Activated CD8-positive, alpha-beta memory T cell treated with anti-CD3 and anti-CD28 coated beads, Interleukin-2, amount 50 U/mL, for 24 hours (primary cell): Measurements from ENCODE around the gene DBI.

ENCODE experiments used
- DNase-seq: peaks from one replicate; pipeline ENCODE4 v3.0.0-alpha.2; 2020; ENCODE audit errors: extremely low read depth

Gene DBI

GRCh38 chr2:119366649-119367471 is at the start of gene DBI, which contains the start of gene C2orf76:
TSS of gene DBI (plus strand) at chr2:119366977. CDS start at chr2:119367052, 75 bp downstream.
TSS of gene C2orf76 (minus strand) at chr2:119366834. CDS start at chr2:119339959, 26,875 bp downstream.
- DNase-seq = peak; percentile 70

DNA sequence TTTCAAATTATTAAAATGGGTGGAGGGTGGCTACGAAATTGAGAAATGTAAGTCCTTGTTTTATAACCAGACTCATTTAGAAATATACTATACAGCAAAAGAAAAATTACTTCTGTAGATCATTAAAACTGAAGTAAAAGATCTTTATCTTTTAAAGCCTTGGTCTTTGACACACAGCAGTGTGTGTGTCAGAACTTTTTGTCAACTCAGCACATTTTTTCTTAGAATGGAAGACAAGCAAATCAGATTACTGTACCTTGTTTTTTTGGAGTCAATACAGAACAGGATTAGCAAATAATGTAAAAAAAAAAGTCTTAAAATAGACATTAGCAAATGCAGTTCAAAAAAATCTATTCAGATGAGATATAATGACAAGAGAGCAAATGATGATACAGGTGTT is 49.2 kb upstream of the DBI start:
- no peak for DNase-seq

- no peak for DNase-seq
Measured at GRCh38 chr2:119319593-119319992, 47.2 kb upstream of the DBI start.

GRCh38 chr2:119323459-119323858 is 43.3 kb upstream of the DBI start:
- DNase-seq = no peak

GRCh38 chr2:119324685-119325270 is 42.0 kb upstream of the DBI start:
- no peak for DNase-seq

DNA sequence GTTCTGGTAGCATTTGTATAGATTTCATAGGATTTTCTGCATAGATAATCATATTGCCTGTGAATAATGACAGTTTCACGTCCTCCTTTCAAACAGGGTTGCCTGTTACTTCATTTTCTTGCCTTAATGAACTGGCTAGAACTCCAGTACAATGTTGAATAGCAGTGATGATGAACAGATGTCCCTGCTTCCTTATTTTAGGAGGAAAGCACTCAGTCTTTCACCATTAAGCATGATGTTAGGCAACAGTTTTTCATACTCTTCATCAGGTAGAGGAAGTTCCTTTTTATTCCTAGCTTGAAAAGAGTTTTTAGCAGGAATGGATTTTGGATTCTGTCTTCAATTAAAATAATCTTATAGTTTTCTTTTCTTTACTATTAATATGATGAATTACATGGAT is 39.8 kb upstream of the DBI start:
- no peak for DNase-seq

DNA sequence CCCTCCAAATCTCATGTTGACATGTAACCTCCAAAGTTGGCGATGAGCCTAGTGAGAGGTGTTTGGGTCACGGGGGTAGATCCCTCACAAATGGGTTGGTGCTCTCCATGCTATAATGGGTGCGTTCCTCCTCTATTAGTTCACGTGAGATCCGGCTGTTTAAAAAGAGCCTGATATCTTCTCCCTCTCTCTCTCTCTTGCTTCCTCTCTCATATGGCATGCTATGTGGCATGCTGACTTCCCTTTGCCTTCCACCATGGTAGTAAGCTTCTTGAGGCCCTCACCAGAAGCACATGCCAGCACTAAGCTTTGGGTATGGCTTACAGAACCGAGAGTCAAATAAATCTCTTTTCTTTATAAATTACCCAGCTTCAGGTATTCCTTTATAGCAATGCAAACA is 39.3 kb upstream of the DBI start:
- DNase-seq = no peak

GRCh38 chr2:119332953-119333352 is 33.8 kb upstream of the DBI start:
- DNase-seq = no peak

DNA sequence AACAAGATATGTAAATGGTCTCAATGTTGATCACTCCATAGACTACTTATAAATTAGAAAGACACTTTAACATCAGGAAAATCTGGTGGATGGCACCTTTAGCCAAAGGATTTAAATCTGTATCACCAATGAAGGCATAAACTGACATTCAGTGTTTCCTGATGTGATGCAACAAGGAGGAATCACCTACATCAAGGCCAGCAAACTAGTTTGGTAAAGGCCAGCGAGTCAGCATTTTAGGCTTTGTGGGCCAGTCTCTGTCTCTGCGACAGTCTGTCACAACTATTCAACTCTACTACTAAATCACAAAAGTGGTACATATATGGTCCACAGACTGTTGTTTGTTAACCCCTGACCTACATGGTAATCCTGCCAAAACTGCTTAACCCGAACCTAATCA is 33.4 kb upstream of the DBI start:
- DNase-seq = no peak

DNA sequence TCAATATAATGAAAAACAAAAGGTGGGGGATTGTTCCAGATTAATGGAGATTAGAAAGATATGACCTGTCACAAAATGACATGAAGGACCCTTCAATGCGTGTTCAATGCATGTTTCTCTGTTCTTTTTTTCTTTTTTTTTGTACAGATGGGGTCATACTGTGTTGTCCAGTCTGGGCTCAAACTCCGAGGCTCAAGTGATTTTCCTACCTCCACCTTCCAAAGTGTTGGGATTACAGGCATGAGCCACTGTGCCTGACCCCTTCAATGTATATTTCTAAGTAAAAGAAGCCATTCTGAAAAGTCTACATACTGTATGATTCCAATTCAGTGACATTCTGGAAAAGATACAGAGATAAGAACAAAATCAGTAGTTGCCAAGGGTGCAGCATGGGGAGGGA is 32.9 kb upstream of the DBI start:
- DNase-seq = no peak

- DNase-seq = no peak
Measured at GRCh38 chr2:119337749-119338148, 29.0 kb upstream of the DBI start.

- DNase-seq = no peak
Measured at GRCh38 chr2:119338272-119338671, 28.5 kb upstream of the DBI start.

DNA sequence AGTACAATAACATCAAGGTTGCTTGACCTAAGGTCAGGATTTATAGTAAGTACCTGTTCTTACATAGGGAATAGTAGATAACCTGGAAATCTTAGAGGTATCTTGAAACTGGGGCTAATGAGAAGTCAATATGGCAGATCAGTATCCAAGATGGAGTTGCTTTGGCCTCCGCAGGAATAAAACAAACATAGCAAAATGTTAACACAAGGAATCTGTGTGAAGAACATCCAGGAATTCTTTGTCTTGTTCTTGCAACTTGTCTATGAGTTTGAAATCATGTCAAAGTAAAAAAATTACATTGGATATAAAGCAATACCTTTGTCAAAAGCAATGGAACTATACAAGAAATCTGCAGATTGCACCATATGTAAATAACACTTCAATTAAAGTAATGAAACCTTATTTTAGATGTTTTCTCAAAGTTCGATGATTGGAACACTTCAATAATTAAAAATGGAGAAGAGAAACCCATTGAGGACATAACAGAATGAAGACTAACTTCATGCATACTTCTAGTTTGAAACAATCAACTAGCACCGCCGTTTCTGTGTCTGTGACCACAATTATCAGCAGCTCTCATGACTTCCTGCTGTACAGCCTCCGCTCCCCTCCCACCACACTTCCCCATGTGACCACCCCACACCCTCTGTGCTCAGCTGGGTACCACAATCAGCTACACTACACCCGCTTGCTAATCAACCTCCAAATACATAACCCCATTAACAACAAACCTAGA is 27.8 kb upstream of the DBI start:
- DNase-seq = no peak

- no peak for DNase-seq
Measured at GRCh38 chr2:119339562-119339923, 27.2 kb upstream of the DBI start.

DNA sequence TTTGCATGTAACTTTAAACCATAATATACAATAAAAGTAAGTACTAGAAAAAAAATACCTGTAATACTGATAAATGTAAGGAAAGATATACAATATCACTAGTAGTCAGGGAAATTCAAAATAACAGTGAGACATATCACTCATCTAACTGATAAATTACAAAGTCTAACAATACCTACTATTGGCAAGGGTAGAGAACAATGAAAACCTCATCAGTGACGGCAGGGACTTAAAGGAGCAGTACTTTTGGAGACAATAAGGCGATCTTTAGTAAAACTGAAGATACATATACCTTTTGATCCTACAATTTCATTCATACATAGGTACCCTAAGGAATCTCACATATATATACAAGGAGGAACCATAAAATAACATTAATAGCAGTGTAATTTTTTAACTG is 25.1 kb upstream of the DBI start:
- DNase-seq = no peak

GRCh38 chr2:119349289-119349688 is 17.5 kb upstream of the DBI start:
- DNase-seq = no peak

- DNase-seq = no peak
Measured at GRCh38 chr2:119350311-119350998, 16.3 kb upstream of the DBI start.

GRCh38 chr2:119352357-119352756 is 14.4 kb upstream of the DBI start:
- DNase-seq = no peak

DNA sequence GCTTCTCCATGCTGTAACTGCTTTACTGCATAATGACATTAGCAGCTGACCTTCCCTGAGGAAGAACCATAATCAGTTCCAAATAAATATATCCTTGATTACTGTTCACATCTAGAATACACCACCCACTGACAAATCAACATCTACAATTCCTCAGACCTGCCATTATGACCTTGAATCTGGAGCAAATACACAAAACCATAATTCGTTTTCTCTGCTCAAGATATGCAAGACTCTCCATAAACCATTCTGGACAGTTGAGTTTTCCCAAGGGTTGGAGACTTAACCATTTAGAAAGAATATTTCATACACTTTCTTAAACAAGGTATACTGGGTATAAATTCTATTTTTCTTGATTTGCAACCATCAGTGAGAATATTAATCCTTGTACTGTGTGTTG is 11.9 kb upstream of the DBI start:
- DNase-seq = no peak

GRCh38 chr2:119359774-119360173 is 7.0 kb upstream of the DBI start:
- DNase-seq = no peak

DNA sequence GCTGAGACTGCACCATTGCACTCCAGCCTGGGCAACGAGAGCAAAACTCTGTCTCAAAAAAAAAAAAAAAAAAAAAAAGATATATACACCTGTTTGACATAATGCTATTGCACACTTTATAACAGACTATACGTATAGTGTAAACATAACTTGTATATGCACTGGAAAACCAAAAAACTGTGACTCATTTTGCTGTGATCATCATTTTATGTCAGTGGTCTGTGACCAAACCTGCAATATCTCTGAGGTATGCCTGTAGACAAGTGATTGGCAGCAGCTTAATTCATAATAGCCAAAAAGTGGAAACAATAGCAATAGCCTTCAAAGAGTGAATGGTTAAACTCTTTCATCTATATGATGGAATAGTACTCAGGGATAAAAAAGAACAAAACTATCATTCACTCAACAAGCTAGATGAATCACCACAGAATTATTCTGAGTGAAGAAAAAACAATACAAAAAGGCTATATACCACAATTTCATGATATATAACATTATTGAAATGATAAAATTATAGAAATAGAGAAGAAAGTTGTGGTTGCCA is 6.3 kb upstream of the DBI start:
- no peak for DNase-seq

DNA sequence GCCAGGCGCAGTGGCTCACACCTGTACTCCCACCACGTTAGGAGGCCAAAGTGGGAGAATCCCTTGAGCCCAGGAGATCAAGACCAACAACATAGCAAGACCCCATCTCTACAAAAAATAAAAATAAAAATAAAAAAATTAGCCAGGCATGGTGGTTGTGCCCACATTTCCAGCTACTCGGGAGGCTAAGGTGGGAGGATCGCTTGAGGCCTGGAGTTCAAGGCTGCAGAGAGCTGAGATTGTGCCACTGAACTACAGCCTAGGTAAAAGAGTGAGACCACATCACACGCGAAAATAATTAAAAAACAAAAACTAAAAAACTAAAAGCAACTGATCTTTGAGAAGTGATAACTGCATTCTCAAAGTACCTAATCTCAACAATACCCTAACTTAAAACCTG is 2.0 kb upstream of the DBI start:
- DNase-seq = no peak
